K562 (cell line): ENCODE measurements around the gene ZSWIM6.

Experiments
- RBM22 ChIP-seq: fragments of 200-400 bp; formaldehyde crosslinking; IDR thresholded peaks from 2 replicates; pipeline ENCODE4 v1.6.1; 2018; ENCODE audit warnings: low read length, low read depth; ENCODE audit not compliant: poor library complexity, severe bottlenecking
- ZNF3 ChIP-seq: fragments of 250-450 bp; sonication (Bioruptor Pico); IDR thresholded peaks from 2 replicates; pipeline ENCODE4 v1.5.0; 2021; ENCODE audit warnings: mild to moderate bottlenecking, moderate library complexity
- TF ChIP-seq, protein P1 (sequence below): sonication (generic); formaldehyde crosslinking; IDR thresholded peaks from 2 replicates; pipeline ENCODE4 v1.8.0; 2022; ENCODE audit warnings: missing genetic modification reagents, mild to moderate bottlenecking, moderate library complexity, borderline replicate concordance
- TF ChIP-seq, protein P2 (sequence below), 3 experiments: IDR thresholded peaks in 2 of 3; conservative IDR thresholded peaks in 1 of 3; 2 replicates each; pipeline ENCODE4 v1.5.1; 2011 to 2012; ENCODE audit warnings: low read length in 3 of 3, mild to moderate bottlenecking in 3 of 3, control low read depth in 2 of 3, improper control_type of control experiment in 1 of 3, inconsistent platforms in 1 of 3, low read depth in 1 of 3, mixed read lengths in 1 of 3, moderate library complexity in 1 of 3; ENCODE audit not compliant: insufficient read depth in 2 of 3

DNA sequence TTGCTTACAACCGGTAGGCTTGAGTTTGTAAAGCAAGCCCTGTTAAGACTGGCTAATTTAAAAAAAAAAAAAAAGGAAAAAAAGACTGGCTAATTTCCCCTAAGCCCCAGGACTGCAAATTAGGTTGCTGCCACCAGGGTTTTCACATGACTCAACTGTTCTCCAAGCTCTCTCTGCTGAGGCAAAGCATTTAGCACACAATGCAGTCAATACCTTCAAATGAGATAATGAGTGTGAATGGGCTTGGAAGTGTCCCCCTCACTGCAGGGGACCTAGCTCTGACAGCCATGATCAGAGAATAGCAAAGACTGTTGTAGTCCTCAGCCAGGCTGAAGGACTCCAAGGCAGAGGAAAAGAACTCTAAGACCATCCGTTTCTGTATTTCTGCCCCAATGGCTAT, 42.8 kb upstream of the ZSWIM6 start:
- TF ChIP-seq ZNF3 (CRISPR knock-in tag) (no peak), RBM22 (no peak)
- TF ChIP-seq, protein P1, sequence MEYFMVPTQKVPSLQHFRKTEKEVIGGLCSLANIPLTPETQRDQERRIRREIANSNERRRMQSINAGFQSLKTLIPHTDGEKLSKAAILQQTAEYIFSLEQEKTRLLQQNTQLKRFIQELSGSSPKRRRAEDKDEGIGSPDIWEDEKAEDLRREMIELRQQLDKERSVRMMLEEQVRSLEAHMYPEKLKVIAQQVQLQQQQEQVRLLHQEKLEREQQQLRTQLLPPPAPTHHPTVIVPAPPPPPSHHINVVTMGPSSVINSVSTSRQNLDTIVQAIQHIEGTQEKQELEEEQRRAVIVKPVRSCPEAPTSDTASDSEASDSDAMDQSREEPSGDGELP (CRISPR knock-in tag) = no peak
- TF ChIP-seq, protein P2, sequence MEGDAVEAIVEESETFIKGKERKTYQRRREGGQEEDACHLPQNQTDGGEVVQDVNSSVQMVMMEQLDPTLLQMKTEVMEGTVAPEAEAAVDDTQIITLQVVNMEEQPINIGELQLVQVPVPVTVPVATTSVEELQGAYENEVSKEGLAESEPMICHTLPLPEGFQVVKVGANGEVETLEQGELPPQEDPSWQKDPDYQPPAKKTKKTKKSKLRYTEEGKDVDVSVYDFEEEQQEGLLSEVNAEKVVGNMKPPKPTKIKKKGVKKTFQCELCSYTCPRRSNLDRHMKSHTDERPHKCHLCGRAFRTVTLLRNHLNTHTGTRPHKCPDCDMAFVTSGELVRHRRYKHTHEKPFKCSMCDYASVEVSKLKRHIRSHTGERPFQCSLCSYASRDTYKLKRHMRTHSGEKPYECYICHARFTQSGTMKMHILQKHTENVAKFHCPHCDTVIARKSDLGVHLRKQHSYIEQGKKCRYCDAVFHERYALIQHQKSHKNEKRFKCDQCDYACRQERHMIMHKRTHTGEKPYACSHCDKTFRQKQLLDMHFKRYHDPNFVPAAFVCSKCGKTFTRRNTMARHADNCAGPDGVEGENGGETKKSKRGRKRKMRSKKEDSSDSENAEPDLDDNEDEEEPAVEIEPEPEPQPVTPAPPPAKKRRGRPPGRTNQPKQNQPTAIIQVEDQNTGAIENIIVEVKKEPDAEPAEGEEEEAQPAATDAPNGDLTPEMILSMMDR (IDR thresholded peaks at IDR 0.05 in 2 of 3, conservative IDR thresholded peaks at IDR 0.05 in 1 of 3; ENCODE audit: insufficient read depth in 2 of 3, low read depth in 1 of 3, low read length in 3 of 3) = no peak
